ENCODE data around the gene AUH. TPM values are rescaled to one million over a fixed set of nuclear protein-coding genes. Genes with fewer than 3 reads are reported as not detected.

Gene AUH
- total RNA-seq, 1 donor from 2014 or later: 28.5 TPM

- H3K36me3 Mint-ChIP-seq (ENCODE audit: unreplicated experiment): no peaks in the 10 kb centered on the region
- H3K27me3 Mint-ChIP-seq (ENCODE audit: unreplicated experiment): no peaks in the 10 kb centered on the region
- TF ChIP-seq CTCF (IDR thresholded peaks at IDR 0.05; ENCODE audit: partially characterized antibody, unreplicated experiment): no peak
- no peak overlapping the region for H3K27ac Mint-ChIP-seq (ENCODE audit: unreplicated experiment)
- H3K9me3 Mint-ChIP-seq (ENCODE audit: unreplicated experiment): peaks cover 3% of the 10 kb centered on the region
- peaks cover 3% of the 10 kb centered on the region for H3K4me1 Mint-ChIP-seq (ENCODE audit: low read depth, unreplicated experiment)
- no peak for DNase-seq
- H3K4me3 Mint-ChIP-seq (ENCODE audit: unreplicated experiment): no peak overlapping the region
Observed at GRCh38 chr9:91347377-91347776, 14.3 kb downstream of the AUH start.

- TF ChIP-seq CTCF (IDR thresholded peaks at IDR 0.05; ENCODE audit: partially characterized antibody, unreplicated experiment): no peak
- Mint-ChIP-seq H3K36me3 (ENCODE audit: unreplicated experiment) (peaks cover 7% of the 10 kb centered on the region), H3K27me3 (ENCODE audit: unreplicated experiment) (no peaks in the 10 kb centered on the region), H3K27ac (ENCODE audit: unreplicated experiment) (no peak overlapping the region), H3K9me3 (ENCODE audit: unreplicated experiment) (peaks cover 3% of the 10 kb centered on the region), H3K4me3 (ENCODE audit: unreplicated experiment) (no peak overlapping the region), H3K4me1 (ENCODE audit: low read depth, unreplicated experiment) (peaks cover 3% of the 10 kb centered on the region)
- no peak for DNase-seq
Observed at GRCh38 chr9:91346644-91347043, 15.1 kb downstream of the AUH start.

- Mint-ChIP-seq H3K4me1 (ENCODE audit: low read depth, unreplicated experiment) (peaks cover 3% of the 10 kb centered on the region), H3K9me3 (ENCODE audit: unreplicated experiment) (peaks cover 3% of the 10 kb centered on the region), H3K36me3 (ENCODE audit: unreplicated experiment) (peaks cover 10% of the 10 kb centered on the region), H3K27ac (ENCODE audit: unreplicated experiment) (no peak overlapping the region), H3K4me3 (ENCODE audit: unreplicated experiment) (no peak overlapping the region), H3K27me3 (ENCODE audit: unreplicated experiment) (no peaks in the 10 kb centered on the region)
- no peak for TF ChIP-seq CTCF (IDR thresholded peaks at IDR 0.05; ENCODE audit: partially characterized antibody, unreplicated experiment)
- no peak for DNase-seq
Observed at GRCh38 chr9:91345978-91346377, 15.7 kb downstream of the AUH start.

GRCh38 chr9:91342575-91342974, 19.1 kb downstream of the AUH start:
- TF ChIP-seq CTCF (IDR thresholded peaks at IDR 0.05; ENCODE audit: partially characterized antibody, unreplicated experiment): no peak
- peaks cover 10% of the 10 kb centered on the region for H3K36me3 Mint-ChIP-seq (ENCODE audit: unreplicated experiment)

GRCh38 chr9:91341749-91342148, 20.0 kb downstream of the AUH start:
- TF ChIP-seq CTCF (IDR thresholded peaks at IDR 0.05; ENCODE audit: partially characterized antibody, unreplicated experiment): no peak
- Mint-ChIP-seq H3K4me3 (ENCODE audit: unreplicated experiment) (no peak overlapping the region), H3K36me3 (ENCODE audit: unreplicated experiment) (peaks cover 10% of the 10 kb centered on the region), H3K27ac (ENCODE audit: unreplicated experiment) (no peak overlapping the region), H3K27me3 (ENCODE audit: unreplicated experiment) (peaks cover 4% of the 10 kb centered on the region), H3K4me1 (ENCODE audit: low read depth, unreplicated experiment) (peaks cover 11% of the 10 kb centered on the region), H3K9me3 (ENCODE audit: unreplicated experiment) (peaks cover 1% of the 10 kb centered on the region)
- no peak for DNase-seq

More at GRCh38 chr9:91342575-91342974, 19.1 kb downstream of the AUH start:
- no peak for DNase-seq
- Mint-ChIP-seq H3K9me3 (ENCODE audit: unreplicated experiment) (peaks cover 1% of the 10 kb centered on the region), H3K27ac (ENCODE audit: unreplicated experiment) (no peak overlapping the region), H3K4me3 (ENCODE audit: unreplicated experiment) (no peak overlapping the region), H3K27me3 (ENCODE audit: unreplicated experiment) (peaks cover 4% of the 10 kb centered on the region), H3K4me1 (ENCODE audit: low read depth, unreplicated experiment) (peaks cover 7% of the 10 kb centered on the region)
